ENCODE results near the gene TAPBP.

TAPBP gene

GRCh38 chr6:33273924-33274902 lies 39.7 kb downstream of the TAPBP start:
- no peak overlapping the region for H3K27ac ChIP-seq
- H3K4me2 ChIP-seq (ENCODE audit: low read length) = no peak overlapping the region
- no peak for TF ChIP-seq CTCF (IDR thresholded peaks at IDR 0.05)
- H3K4me1 ChIP-seq = peaks cover 6% of the 10 kb centered on the region
- H2AFZ ChIP-seq = no peak overlapping the region
- H3K4me3 ChIP-seq (ENCODE audit: low read depth, low read length) = no peak overlapping the region
- H3K27me3 ChIP-seq (ENCODE audit: control insufficient read depth, insufficient read depth, low read length) = no peaks in the 10 kb centered on the region
- H3K36me3 ChIP-seq (ENCODE audit: control insufficient read depth, insufficient read depth, low read length) = no peaks in the 10 kb centered on the region
- H3K9me3 ChIP-seq (ENCODE audit: control insufficient read depth, low read length) = no peaks in the 10 kb centered on the region
- H3K79me2 ChIP-seq = peaks cover 6% of the 10 kb centered on the region
- no peak overlapping the region for H3K9ac ChIP-seq

GRCh38 chr6:33273129-33273923 lies 40.6 kb downstream of the TAPBP start:
- Histone ChIP-seq H3K9me3 (ENCODE audit: control insufficient read depth, low read length) (no peaks in the 10 kb centered on the region), H3K79me2 (peaks cover 6% of the 10 kb centered on the region), H3K27me3 (ENCODE audit: control insufficient read depth, insufficient read depth, low read length) (no peaks in the 10 kb centered on the region), H3K4me3 (ENCODE audit: low read depth, low read length) (no peak overlapping the region), H3K27ac (no peak overlapping the region), H2AFZ (no peak overlapping the region), H3K36me3 (ENCODE audit: control insufficient read depth, insufficient read depth, low read length) (no peaks in the 10 kb centered on the region), H3K4me2 (ENCODE audit: low read length) (peak overlapping the region; percentile 84), H3K4me1 (peaks cover 6% of the 10 kb centered on the region), H3K9ac (no peak overlapping the region)
- TF ChIP-seq CTCF (IDR thresholded peaks at IDR 0.05) = no peak

GRCh38 chr6:33272275-33273128 lies 41.4 kb downstream of the TAPBP start:
- H3K4me1 ChIP-seq = peaks cover 6% of the 10 kb centered on the region

More at GRCh38 chr6:33272275-33273128, 41.4 kb downstream of the TAPBP start:
- no peaks in the 10 kb centered on the region for H3K9me3 ChIP-seq (ENCODE audit: control insufficient read depth, low read length)
- no peaks in the 10 kb centered on the region for H3K27me3 ChIP-seq (ENCODE audit: control insufficient read depth, insufficient read depth, low read length)
- peak overlapping the region; percentile 97 for H2AFZ ChIP-seq
- H3K27ac ChIP-seq = peak overlapping the region; percentile 97
- peak overlapping the region; percentile 3 for H3K9ac ChIP-seq
- peak overlapping the region; percentile 86 for H3K4me3 ChIP-seq (ENCODE audit: low read depth, low read length)
- H3K79me2 ChIP-seq = peaks cover 6% of the 10 kb centered on the region
- H3K4me2 ChIP-seq (ENCODE audit: low read length) = peak overlapping the region; percentile 84
- no peak for TF ChIP-seq CTCF (IDR thresholded peaks at IDR 0.05)
- H3K36me3 ChIP-seq (ENCODE audit: control insufficient read depth, insufficient read depth, low read length) = no peaks in the 10 kb centered on the region

Measured in parathyroid adenoma (tissue), 2 donors.